Measurements from ENCODE around the gene FCRL6.

- TF ChIP-seq POLR2A (IDR thresholded peaks at IDR 0.05) (no peak), CTCF (IDR thresholded peaks at IDR 0.05) (no peak)
Measured at GRCh38 chr1:159843459-159843858, 41.3 kb downstream of the FCRL6 start.

Data from thyroid gland (tissue), 4 donors.